ENCODE data around the gene MORN3.
"Not testable (repeated sequence)": the region's sequence is repeated elsewhere in the genome, so short reads cannot be mapped to it uniquely, and the experiment has no call there.

MORN3 gene

GRCh38 chr12:121705514-121705913 lies 36.1 kb upstream of the MORN3 start:
- no peak for DNase-seq (ENCODE audit: low spot score)
- Histone ChIP-seq H3K27ac (no peak overlapping the region), H3K4me3 (no peak overlapping the region)
- TF ChIP-seq CTCF (IDR thresholded peaks at IDR 0.05), result no peak

DNA sequence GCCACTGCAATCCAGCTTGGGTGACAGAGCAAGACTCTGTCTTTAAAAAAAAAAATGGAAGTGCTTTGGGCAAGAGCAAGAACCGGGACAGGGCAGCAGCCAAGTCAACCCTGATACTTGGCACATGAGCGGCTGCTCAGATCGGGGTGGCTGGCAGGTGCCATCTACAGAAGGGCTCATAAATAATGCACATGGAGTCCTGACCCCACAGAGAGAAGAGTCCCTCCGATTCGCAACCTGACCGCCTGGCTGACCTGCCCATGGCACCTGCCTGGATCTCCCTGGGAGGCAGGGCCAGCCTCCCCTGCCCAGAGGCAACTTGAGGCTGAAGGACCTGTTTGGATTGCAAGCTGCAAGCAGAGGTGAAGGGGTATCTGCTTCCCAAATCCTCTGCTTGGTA lies 33.5 kb upstream of the MORN3 start:
- no peak for TF ChIP-seq CTCF (IDR thresholded peaks at IDR 0.05)
- no peak for DNase-seq (ENCODE audit: low spot score)
- Histone ChIP-seq H3K4me3 (no peak overlapping the region), H3K27ac (no peak overlapping the region)

DNA sequence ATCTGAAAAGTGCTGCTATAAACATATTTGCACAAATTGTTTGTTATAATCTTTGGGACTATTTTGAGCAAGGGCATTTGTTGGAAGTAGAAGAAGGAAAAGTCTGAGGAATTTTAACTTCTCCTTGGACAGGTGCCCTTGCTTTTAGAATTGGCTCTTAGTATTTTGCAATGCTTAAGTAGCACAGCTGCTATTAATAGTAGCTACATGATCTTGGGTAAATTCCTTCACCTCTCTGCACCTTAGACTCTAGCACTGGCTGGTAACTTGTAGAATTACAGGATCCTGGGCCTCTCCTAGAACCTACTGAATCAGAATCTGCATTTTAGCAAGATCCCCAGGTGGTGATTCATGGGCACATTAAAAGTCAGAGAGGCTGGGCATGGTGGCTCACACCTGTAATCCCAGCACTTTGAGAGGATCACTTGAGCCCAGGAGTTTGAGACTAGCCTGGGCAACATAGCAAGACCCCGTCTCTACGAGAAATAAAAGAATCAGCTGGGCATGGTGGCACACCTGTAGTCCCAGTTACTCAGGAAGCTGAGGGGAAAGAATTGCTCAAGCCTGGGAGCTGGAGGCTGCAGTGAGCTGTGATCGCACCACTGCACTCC lies 32.3 kb upstream of the MORN3 start:
- TF ChIP-seq CTCF (IDR thresholded peaks at IDR 0.05), result no peak
- Histone ChIP-seq H3K4me3 (no peak overlapping the region), H3K27ac (no peak overlapping the region)
- DNase-seq (ENCODE audit: low spot score), result no peak

DNA sequence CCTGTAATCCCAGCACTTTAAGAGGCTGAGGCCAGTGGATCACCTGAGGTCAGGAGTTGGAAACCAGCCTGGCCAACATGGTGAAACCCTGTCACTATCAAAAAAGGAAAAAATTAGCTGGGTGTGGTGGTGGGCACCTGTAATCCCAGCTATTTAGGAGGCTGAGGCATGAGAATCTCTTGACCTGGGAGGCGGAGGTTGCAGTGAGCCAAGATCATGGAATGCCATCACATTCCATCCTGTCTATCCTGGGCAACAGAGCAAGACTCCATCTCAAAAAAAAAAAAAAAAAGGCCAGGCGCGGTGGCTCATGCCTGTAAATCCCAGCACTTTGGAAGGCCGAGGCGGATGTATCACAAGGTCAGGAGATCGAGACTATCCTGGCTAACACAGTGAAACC lies 28.4 kb upstream of the MORN3 start:
- not testable (repeated sequence) for H3K4me3 ChIP-seq; H3K27ac ChIP-seq; DNase-seq (ENCODE audit: low spot score)

GRCh38 chr12:121697093-121697698 lies 27.7 kb upstream of the MORN3 start:
- Histone ChIP-seq H3K27ac (no peak overlapping the region), H3K4me3 (no peak overlapping the region)
- peak; percentile 37 for TF ChIP-seq CTCF (IDR thresholded peaks at IDR 0.05)
- no peak for DNase-seq (ENCODE audit: low spot score)

DNA sequence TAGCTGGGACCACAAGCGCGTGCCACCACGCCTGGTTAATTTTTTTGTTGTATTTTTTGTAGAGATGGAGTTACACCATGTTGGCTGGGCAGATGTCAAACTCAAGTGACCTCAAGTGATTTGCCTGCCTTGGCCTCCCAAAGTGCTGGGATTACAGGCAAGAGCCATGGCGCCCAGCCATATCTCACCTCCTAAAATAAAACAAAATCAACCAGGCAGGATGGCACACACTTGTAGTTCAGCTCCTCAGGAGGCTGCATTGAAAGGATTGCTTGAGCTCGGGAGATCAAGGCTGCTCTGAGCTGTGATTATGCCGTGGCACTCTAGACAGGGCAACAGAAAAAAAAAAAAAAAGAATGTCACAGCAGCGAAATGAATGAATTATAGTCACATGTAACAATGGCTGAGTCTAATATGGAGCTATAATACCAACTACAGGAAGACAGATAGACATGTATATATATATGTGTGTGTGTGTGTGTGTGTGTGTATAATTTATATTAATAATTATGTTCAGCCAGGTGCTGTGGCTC lies 23.8 kb upstream of the MORN3 start:
- no peak overlapping the region for H3K4me3 ChIP-seq
- no peak overlapping the region for H3K27ac ChIP-seq
- DNase-seq (ENCODE audit: low spot score), result no peak
- TF ChIP-seq CTCF (IDR thresholded peaks at IDR 0.05), result no peak

DNA sequence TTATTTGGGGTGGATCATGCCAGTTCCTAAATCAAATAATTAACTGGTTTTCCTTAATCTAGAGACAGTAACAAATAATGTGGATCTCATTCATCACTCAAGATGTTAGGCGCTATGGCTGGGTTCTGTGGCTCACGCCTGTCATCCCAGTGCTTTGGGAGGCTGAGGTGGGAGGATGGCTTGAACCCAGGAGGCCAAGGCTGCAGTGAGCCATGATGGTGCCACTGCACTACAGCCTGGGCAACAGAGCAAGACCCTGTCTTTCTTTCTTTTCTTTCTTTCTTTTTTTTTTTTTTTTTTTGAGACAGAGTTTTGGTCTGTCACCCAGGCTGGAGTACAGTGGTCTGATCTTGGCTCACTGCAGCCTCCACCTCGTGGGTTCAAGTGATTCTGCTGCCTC lies 23.3 kb upstream of the MORN3 start:
- not testable (repeated sequence) for DNase-seq (ENCODE audit: low spot score); H3K4me3 ChIP-seq; H3K27ac ChIP-seq

DNA sequence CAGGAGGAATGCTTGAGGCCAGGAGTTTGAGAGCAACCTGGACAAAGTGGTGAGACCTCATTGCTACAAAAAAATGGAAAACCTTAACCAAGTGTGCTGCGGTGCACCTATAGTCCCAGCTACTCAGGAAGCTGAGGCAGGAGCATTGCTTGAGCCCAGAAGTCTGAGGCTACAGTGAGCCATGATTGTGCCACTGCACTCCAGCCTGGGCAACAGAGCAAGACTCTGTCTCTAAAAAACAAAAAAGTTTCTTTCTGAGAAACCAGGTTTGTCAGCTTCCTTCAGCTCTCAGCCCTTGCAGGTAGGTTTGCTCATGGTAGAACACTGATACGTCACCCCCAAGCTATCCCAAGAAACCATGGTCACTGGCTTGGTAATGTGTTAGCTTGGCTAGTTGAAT lies 20.0 kb upstream of the MORN3 start:
- H3K27ac ChIP-seq, result no peak overlapping the region
- TF ChIP-seq CTCF (IDR thresholded peaks at IDR 0.05), result no peak
- no peak overlapping the region for H3K4me3 ChIP-seq
- DNase-seq (ENCODE audit: low spot score), result no peak
